NCI-H128 (cell line): ENCODE results near the gene SIK2.

Experiments used
- DNase-seq: peaks from one replicate; lab custom pipeline; 2025; ENCODE audit not compliant: unreplicated experiment; lab: John Stamatoyannopoulos, UW

Gene SIK2

DNA sequence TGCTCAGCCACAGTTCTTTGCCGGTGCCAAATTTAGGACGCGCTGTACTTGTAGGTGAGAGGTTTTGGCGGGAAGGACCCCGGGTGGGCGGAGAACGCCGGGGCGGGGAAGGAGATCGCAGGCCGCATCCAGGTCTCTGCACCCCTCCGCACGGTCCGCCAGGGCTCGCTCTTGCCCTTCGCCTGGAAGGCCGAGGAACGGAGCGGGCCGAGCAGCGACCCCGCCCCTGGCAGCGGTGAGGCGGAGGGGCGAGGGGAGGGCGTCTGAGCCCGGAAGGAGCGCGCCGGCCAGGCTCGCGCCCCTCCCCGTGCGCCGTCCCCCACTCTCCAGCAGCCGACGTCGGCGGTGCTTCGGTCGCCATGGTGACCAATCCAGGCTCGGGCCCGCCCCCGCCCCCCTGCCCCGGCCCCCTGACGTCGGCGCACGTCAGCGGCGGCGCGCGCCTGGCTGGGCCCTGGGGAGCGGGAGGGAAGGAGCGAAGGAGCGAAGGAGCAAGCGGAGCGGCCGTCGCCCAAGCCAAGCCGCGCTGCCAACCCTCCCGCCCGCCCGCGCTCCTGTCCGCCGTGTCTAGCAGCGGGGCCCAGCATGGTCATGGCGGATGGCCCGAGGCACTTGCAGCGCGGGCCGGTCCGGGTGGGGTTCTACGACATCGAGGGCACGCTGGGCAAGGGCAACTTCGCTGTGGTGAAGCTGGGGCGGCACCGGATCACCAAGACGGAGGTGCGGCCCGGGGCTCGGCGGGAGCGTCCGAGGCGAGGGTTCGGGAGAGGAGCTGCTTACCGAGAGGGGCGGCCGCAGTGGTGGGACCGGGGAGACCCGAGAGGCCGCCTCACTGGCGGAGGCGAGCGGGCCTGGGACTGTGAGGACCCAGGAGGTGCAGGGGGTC is at the start of gene SIK2:
Gene SIK2 (plus strand): TSS at position 471 of the 886 bp plus-strand sequence. CDS start 115 bp downstream, at position 586.
- peak; percentile 94 for DNase-seq

DNA sequence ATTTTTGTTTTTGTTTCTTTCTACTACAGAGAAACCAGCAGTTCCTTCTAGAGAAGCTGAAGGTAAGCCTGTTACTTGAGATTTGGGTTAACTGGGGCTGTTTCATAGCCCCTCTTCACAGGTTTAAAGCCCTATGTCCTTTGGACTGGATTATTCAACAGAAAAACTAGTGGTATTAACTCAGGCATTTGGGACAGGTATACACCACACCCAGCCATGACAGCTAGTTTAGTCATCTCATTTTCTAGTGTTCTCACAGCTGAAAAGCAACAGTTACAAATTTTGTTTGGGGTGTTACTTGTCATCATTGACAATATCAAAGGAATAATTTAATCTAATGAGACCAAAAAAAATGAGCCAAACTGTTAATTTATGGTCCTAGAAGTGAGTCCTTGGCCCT is 47.7 kb upstream of the SIK2 start:
- no peak for DNase-seq

DNA sequence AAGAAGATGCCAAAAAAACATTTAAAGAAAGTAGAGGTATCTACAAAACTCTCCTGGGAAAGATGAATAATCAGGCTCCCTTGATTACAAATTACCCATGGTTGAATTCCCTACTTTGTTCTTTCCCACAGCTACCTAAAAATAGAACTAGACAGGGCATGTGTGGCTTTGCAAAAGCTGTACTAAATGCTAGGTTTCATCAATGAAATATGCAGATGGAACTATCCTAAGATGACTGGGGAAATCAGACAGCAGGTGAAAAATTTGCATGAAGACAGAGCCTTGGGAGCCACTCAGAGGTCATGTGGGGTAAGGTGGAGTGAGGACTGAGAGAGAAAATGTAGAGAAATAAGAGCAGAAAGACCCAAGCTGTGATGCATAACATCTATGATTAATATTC is 47.0 kb upstream of the SIK2 start:
- DNase-seq = no peak

DNA sequence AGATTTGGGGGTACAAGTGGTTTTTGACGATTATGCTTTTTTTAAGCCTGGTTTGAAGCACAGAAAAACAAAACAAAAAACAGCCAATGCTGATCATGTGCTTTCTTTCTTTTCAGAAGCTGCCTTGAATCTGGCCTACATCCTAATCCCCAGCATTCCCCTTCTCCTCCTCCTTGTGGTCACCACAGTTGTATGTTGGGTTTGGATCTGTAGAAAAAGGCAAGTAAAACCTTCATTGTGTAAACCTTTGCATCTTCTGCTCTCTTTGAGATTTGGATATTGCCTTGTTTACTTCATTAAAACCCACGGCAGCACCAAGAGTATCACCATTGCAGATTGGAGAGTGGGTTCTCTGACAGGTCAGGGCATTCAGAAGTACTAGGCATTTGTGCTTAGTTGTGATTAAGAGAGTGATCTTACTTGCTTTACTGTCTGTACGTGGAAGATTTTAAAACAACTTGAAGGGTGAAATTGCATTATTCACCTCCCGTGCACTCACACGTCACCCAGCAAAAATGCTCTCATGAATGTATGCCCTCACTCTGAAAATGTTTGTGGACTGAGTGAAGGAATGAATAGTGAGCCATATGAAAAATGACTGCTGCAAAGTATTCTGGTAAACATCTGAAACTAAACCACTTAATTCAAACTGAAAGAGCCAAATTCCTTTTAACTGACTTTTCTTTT is 44.7 kb upstream of the SIK2 start:
- DNase-seq = no peak

DNA sequence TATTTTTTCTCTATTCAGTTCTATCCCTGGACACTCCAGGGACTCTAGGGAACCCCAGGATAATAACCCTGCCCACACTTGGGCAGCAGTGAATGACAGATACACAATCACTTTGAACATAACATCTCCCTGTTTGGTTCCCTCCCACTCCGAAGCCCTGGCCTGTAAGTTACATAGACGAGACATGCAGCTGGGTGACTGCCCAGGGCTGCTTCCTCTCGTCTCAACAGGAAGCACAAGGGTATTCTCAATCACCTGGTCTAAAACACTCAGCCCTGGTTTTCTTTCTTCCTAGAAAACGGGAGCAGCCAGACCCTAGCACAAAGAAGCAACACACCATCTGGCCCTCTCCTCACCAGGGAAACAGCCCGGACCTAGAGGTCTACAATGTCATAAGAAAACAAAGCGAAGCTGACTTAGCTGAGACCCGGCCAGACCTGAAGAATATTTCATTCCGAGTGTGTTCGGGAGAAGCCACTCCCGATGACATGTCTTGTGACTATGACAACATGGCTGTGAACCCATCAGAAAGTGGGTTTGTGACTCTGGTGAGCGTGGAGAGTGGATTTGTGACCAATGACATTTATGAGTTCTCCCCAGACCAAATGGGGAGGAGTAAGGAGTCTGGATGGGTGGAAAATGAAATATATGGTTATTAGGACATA is 42.3 kb upstream of the SIK2 start:
- no peak for DNase-seq

DNA sequence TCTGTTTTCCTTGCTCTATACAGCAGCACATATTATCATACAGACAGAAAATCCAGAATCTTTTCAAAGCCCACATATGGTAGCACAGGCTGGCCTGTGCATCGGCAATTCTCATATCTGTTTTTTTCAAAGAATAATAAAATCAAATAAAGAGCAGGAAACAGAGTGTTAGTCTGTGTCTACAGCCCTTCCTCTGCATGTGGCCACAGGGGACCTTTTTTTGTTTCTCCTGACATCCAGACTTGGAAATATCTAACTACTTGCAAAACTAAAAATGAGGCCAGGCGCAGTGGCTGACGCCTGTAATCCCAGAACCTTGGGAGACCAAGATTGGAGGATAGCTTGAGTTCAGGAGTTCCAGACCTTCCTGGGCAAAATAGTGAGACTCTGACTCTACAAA is 41.4 kb upstream of the SIK2 start:
- no peak for DNase-seq

DNA sequence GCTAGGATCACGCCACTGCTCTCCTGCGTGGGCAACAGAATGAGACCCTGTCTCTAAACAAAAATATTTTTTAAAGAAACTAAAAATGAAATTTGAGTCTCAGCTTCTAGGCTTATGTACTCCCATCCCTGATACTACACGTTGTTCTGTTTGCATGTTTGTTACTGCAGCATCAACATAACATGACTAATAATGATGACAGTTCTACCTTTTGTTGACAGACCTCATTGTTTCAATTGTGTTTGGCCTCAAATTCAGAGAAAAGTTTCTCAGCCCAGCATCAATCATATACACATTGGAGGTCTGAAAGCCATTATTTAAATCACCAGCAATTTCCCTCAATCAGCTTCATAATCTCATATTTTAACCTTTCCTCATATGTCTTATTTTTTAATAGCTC is 40.9 kb upstream of the SIK2 start:
- no peak for DNase-seq

DNA sequence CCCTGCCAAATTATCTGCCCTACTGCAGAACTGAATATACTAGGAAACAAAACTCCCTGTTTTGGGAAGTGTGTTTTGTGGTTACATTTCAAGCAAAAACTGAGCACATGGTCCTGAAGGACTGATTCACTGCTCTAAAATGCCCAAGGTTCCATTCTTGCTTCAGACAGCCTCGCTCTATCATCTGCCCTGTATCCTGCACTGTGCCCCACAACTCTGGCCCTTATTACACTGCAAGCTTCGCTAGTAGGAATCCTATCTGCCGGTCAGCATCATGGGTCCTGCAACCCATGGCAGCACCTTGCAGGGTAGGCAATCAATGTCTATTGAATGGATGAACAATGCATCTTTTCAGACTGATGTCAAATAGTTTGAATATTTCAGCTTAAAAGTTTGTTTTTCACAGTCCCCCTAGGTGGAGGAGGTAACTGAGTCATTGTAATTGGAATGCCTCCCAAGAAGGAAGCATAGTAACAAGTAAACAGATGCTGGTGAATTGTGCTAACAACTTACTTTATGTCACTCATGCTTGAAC is 40.4 kb upstream of the SIK2 start:
- DNase-seq = no peak

DNA sequence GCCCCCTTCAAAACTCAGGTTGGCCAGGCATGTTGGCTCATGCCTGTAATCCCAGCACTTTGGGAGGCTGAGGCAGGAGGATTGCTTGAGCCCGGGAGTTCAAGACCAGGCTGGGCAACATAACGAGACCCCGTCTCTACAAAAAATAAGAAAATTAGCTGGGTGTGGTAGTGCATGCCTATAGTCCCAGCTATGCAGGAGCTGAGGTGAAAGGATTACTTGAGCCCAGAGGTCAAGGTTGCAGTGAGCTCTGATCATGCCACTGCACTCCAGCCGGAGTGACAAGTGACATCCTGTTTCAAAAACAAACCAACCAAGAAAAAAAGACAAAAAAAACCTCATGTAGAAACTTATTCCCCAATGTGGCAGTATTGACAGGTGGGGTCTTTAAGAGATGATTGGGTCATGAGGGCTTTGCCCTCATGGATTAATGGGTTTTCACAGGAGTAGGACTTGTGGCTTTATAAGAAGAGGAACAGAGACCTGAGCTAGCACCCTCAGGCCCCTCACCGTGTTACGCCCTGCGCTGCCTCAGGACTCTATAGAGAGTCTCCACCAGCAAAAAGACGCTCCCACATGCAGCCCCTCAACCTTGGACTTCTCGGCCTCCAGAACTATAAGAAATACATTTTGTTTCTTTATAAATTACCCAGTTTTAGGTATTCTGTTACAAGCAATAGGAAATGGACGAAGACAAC is 39.4 kb upstream of the SIK2 start:
- no peak for DNase-seq

DNA sequence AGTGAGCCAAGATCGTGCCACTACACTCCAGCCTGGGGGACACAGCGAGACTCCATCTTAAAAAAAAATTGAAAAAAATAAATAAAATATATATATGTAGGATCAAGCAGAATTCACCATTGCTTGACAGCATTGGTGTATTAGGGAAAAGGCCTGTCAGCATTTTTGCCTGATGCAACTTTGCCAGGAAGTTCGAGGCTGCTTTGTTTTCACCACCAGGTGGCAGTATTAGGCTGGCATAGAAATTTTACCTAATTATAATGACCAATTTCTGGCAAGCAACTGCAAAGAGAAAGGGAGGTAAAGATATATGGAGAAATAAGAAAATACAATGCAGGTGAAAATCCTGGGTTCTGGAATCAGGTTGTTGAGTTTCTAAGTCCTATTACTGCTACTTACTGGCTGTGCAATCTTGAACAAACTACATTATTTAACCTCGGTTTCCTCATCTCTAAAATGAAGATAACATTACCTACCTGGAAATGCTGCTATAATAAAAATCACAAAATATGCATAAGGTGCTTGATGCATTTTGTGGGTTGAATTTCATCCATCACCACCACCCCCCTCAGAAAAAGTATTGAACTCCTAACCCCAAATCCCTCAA is 37.0 kb upstream of the SIK2 start:
- peak; percentile 53 for DNase-seq

DNA sequence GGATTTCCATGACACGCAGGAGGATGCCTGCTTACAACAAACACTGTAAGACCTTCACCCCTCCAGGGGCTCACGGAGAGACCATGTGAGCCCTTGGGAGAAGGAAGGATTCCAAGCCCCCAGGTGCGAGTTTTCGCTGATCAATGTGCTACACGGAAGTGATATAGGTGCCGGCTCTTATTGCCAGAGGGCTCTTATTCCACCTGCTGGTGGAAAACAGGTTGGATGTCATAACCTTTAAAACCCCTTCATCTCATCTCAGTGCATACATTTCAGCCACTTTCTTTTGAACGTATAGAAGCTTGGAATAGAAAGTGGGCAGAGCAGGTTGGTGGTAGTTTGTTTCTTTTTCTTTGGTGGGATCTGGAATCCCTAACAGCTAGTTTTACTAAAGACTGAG is 35.9 kb upstream of the SIK2 start:
- DNase-seq = no peak

DNA sequence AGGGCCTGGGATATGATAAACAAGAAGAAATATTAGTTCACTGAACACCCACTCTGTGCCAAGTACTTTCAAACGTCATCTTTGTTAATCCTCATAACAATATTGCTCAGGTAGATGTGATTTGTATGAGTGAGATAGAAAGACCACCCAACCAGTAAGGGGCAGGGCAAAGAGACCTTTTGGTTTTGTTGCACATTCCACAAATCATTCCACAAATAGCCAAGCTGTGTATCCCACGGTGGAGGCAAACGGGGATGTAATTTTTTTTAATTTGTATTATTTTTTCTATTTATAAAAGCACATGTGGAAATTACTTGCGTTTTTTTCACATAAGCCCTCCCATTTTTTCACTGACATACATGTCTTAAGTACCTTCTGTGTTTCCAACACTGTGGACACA is 32.8 kb upstream of the SIK2 start:
- no peak for DNase-seq

DNA sequence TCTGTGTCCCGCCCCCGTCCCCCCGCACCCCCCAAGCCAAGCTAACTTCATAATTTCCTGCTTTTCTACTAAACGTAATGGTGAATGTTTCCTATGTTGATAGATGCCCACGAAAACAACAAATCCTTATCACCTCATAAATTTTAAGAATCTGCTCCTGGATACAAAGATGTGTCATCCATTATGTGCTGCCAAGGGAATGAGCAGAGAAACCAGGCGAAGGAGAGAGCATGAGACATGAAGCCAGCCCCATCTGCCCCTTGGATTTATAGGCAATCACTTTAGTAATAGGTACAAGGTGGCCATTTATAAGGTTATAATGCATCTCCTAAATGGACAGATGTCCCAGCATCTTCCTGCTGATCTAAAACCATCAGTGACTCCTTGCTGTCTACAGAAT is 31.5 kb upstream of the SIK2 start:
- DNase-seq = no peak

DNA sequence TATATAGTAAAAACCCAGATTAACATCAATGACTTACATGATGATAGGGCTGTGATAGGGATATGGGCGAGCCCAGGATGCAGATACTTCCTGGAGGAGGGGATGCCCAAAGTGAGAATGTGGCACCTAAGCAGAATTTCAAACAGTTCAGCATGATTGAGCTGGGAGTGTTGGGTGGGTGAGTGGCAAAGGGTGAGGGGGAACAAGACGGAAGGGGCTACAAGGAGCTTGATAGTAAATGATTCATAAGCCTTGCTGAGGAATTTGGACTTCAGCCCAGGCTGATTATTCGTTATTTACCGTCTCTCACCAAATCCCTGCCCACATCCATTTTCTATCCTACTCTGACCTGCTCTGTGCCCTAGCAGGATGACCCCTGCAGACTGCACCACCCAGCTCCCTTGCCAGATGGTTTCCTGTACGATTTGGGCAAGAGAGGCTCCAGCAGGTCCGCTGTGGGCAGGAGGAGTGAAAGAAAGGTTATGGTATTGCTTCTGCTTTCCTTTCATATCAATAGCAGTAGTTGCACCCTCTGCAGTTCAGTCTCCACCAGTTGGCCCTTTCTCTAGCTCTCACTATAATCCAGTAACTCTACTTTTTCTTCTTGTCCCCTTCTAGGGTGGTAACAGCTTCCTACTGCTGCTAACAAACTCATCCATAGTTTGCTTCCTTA is 30.3 kb upstream of the SIK2 start:
- no peak for DNase-seq

DNA sequence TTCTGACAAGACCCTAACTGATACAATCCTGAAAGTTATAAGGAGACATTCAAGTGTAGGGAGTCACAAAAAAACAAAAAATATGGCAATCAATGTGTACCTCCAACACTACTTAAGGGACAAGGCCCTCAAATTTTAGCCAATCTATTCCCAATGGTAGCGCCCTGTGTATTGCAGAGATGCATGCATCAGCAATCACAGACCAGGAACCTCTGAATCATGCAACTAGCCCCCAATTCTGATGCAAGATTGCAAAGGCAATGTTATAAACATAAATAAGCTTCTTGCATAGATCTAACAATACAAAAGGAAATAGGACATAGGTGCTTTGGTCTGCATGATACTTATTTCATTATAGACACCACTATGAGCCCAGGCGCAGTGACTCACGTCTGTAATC is 29.7 kb upstream of the SIK2 start:
- DNase-seq = no peak

DNA sequence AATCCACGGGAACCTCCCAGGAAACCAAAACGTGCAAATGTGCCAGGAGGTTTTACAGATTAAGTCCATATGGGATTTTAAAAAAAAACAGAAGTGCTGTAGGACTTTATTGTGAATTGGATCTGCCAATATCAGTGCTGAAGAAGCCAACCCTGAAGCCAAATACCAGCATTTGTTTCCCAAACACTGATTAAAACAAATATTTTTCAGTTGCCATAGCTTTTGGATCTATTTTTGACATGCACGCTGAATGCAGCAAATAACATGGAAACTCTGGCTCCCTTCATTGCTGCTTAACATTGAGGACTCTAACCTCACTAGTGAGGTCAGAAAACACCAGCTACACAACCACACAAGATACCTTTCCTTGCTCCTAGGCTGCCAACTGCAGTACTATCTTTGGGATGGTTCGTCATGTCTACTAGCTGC is 28.4 kb upstream of the SIK2 start:
- no peak for DNase-seq

DNA sequence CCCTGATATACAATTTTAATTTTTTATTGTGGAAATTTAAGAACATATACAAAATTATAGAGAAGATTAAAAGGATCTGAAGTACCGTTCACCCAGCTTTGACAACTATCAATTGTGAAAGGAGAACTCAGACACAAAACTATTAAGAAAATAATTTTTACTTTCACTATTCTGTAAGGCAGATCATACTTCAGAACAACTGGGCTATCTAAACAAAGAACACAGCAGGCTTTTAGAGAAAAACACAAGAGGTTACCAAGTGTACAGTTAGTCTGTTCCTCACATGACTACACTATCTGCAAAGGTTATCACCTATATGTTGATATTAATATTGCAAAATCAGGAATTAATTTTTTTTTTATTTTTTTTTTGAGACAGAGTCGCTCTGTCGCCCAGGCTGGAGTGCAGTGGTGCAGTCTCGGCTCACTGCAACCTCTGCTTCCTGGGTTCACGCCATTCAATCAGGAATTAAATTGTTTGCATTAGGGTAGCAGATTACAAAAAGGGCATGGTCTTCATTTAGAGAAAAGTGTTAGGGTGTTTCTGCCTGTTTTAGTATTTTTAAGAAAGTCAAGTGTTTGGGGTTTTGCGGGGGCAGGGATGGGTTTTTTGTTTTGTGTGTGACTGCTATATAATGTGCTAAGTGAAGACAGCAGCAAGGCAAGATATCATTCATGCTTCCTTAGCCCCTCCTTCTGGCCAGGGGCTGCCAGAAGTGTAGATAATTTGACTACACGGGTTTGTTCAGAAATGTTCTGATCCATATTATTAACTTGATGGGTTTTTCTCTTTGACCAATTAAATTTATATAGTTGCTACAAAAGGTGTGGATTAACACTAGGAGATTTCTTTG is 27.6 kb upstream of the SIK2 start:
- DNase-seq = no peak

DNA sequence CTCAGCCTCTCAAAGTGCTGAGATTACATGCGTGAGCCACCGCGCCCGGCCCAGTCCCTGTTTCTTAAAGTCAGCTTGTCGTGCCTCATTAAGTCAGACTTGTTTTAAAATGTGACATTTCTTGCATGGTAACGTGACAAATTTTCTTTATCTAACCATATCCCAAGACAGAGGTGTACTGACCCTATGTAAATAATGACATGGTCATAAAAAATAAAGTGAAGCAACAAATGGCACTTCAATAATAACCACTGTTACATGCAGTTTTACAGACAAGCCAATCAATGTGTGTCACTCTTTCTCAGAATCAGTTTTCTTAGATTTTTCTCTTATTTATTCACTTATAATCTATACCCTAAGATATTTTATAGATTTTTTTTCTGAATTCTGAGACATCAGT is 26.5 kb upstream of the SIK2 start:
- DNase-seq = no peak

DNA sequence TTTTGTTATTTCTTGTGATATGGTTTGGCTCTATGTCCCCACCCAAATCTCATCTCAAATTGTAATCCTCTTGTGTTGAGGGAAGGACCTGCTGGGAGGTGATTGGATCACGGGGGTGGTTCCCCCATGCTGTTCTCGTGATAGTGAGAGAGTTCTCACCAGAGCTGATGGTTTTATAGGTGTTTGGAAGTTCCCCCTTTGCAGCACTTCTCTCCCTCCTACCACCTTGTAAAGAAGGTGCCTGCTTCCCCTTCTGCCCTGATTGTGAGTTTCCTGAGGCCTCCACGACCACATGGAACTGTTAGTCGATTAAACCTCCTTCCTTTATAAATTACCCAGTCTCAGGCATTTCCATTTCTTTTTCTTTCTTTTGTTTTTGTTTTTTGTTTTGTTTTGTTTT is 24.4 kb upstream of the SIK2 start:
- DNase-seq = no peak
